UCSD-AML1 (cell line): ENCODE measurements around the gene CD40LG.

ENCODE experiments used
- DNase-seq: peaks from one replicate; lab custom pipeline; 2025; ENCODE audit not compliant: unreplicated experiment; lab: John Stamatoyannopoulos, UW

CD40LG gene

GRCh38 chrX:136692271-136692670 is 44.3 kb downstream of the CD40LG start:
- DNase-seq = no peak

- DNase-seq = no peak
Observed at GRCh38 chrX:136694431-136695087, 46.6 kb downstream of the CD40LG start.

GRCh38 chrX:136697156-136697555 is 49.2 kb downstream of the CD40LG start:
- DNase-seq = no peak

GRCh38 chrX:136708348-136708747 is 60.4 kb downstream of the CD40LG start:
- DNase-seq = no peak
